ENCODE measurements around the gene POGLUT2. TPM values are rescaled to one million over a fixed set of nuclear protein-coding genes. Genes with fewer than 3 reads are reported as not detected.

POGLUT2 gene
- polyA plus RNA-seq, 1 donor (not counting 4 experiments of a cell fraction or from before 2014, with no cell fraction given), result 8.8 TPM

DNA sequence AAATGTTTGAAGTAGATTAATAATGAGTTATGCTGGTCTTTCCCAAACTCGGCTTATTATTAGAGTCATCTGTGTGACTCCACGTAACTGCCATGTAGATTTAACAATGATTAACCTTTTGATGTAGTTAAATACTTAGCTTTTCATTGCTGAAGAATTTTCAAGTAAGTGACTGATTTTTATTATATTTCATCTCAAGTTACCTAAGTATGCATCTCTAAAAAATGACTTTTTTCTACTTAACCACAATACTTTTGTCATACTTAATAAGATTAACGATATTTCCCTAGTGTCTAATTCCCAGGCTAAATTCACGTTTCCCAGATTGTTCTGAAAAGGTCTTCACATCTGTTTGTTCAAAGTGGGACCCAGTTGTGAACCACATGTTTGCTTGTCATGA, 17.9 kb upstream of the POGLUT2 start:
- no peak overlapping the region for H3K9ac ChIP-seq (ENCODE audit: control insufficient read depth, extremely low read depth, insufficient read depth, low read length)
- peaks cover 33% of the 10 kb centered on the region for H3K79me2 ChIP-seq (ENCODE audit: control insufficient read depth, insufficient read depth, low read length)
- dilution Hi-C loops (cut with MboI; ENCODE audit: extremely low pct_ligation_motif_present, low sequenced_read_pairs), result no loop called here
- H2AFZ ChIP-seq (ENCODE audit: control insufficient read depth, low read length), result no peak overlapping the region
- no peak overlapping the region for H3K4me2 ChIP-seq (ENCODE audit: control insufficient read depth, extremely low read depth, insufficient read depth, low read depth, low read length)
- H3K9me3 ChIP-seq (ENCODE audit: control insufficient read depth, low read depth, low read length), result no peaks in the 10 kb centered on the region
- H3K36me3 ChIP-seq (ENCODE audit: control insufficient read depth in 2 of 2, extremely low read depth in 1 of 2, insufficient read depth in 2 of 2, low read length in 2 of 2), result peaks cover 3% of the 10 kb centered on the region in 2 experiments
- no peaks in the 10 kb centered on the region for H3K9me1 ChIP-seq (ENCODE audit: control insufficient read depth, extremely low read depth, insufficient read depth, low read length)
- FAIRE-seq (no peak), DNase-seq (ENCODE audit: low read depth, low spot score) (no peak)
- H4K20me1 ChIP-seq (ENCODE audit: control insufficient read depth, extremely low read depth, insufficient read depth, low read length), result no peaks in the 10 kb centered on the region
- H3K4me3 ChIP-seq (ENCODE audit: control insufficient read depth in 2 of 3, extremely low read depth in 1 of 3, insufficient read depth in 2 of 3, low read depth in 1 of 3, low read length in 3 of 3), result no peak overlapping the region
- TF ChIP-seq, protein P1, sequence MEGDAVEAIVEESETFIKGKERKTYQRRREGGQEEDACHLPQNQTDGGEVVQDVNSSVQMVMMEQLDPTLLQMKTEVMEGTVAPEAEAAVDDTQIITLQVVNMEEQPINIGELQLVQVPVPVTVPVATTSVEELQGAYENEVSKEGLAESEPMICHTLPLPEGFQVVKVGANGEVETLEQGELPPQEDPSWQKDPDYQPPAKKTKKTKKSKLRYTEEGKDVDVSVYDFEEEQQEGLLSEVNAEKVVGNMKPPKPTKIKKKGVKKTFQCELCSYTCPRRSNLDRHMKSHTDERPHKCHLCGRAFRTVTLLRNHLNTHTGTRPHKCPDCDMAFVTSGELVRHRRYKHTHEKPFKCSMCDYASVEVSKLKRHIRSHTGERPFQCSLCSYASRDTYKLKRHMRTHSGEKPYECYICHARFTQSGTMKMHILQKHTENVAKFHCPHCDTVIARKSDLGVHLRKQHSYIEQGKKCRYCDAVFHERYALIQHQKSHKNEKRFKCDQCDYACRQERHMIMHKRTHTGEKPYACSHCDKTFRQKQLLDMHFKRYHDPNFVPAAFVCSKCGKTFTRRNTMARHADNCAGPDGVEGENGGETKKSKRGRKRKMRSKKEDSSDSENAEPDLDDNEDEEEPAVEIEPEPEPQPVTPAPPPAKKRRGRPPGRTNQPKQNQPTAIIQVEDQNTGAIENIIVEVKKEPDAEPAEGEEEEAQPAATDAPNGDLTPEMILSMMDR (optimal IDR thresholded peaks at IDR 0.05 in 1 of 3, IDR thresholded peaks at IDR 0.05 in 1 of 3, conservative IDR thresholded peaks at IDR 0.05 in 1 of 3; ENCODE audit: extremely low read depth in 1 of 3, insufficient read depth in 2 of 3, low read length in 3 of 3), result no peak
- TF ChIP-seq EZH2 (IDR thresholded peaks at IDR 0.05; ENCODE audit: low read length), result no peak
- H3K4me1 ChIP-seq (ENCODE audit: control insufficient read depth, extremely low read depth, insufficient read depth, low read length), result peaks cover 6% of the 10 kb centered on the region
- no peaks in the 10 kb centered on the region for H3K27me3 ChIP-seq (ENCODE audit: control insufficient read depth, extremely low read depth, insufficient read depth, low read length)
- H3K27ac ChIP-seq (ENCODE audit: control insufficient read depth, insufficient read depth, low read length), result no peak overlapping the region

DNA sequence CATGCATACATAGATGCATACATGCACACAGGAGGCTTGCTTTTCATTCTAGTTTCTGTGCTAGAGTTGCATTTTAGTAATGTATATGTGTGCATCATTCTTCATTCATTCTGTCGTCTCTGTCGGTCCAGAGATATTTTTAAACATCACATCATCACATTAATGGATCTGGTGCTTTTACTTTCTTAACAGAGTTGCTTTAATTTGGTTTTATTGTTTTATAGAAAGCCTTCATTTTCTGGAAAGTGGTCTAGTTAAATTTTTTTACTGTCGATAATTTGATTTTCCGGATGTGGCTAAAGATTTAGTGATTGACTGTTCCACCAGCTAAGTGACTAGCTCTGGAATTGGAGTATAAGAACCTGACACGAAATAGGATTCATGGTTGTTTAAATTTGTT, 17.0 kb upstream of the POGLUT2 start:
- H3K36me3 ChIP-seq (ENCODE audit: control insufficient read depth in 2 of 2, extremely low read depth in 1 of 2, insufficient read depth in 2 of 2, low read length in 2 of 2), result peaks cover 3% of the 10 kb centered on the region in 2 experiments
- H3K79me2 ChIP-seq (ENCODE audit: control insufficient read depth, insufficient read depth, low read length), result peaks cover 35% of the 10 kb centered on the region
- H4K20me1 ChIP-seq (ENCODE audit: control insufficient read depth, extremely low read depth, insufficient read depth, low read length), result no peaks in the 10 kb centered on the region
- H3K9ac ChIP-seq (ENCODE audit: control insufficient read depth, extremely low read depth, insufficient read depth, low read length), result no peak overlapping the region
- no peak for DNase-seq (ENCODE audit: low read depth, low spot score)
- no peaks in the 10 kb centered on the region for H3K27me3 ChIP-seq (ENCODE audit: control insufficient read depth, extremely low read depth, insufficient read depth, low read length)
- no peaks in the 10 kb centered on the region for H3K9me1 ChIP-seq (ENCODE audit: control insufficient read depth, extremely low read depth, insufficient read depth, low read length)
- no peak for TF ChIP-seq EZH2 (IDR thresholded peaks at IDR 0.05; ENCODE audit: low read length)
- TF ChIP-seq, protein P1 (optimal IDR thresholded peaks at IDR 0.05 in 1 of 3, IDR thresholded peaks at IDR 0.05 in 1 of 3, conservative IDR thresholded peaks at IDR 0.05 in 1 of 3; ENCODE audit: extremely low read depth in 1 of 3, insufficient read depth in 2 of 3, low read length in 3 of 3), result no peak
- no peak overlapping the region for H3K4me2 ChIP-seq (ENCODE audit: control insufficient read depth, extremely low read depth, insufficient read depth, low read depth, low read length)
- no peak overlapping the region for H3K4me3 ChIP-seq (ENCODE audit: control insufficient read depth in 2 of 3, extremely low read depth in 1 of 3, insufficient read depth in 2 of 3, low read depth in 1 of 3, low read length in 3 of 3)
- H3K9me3 ChIP-seq (ENCODE audit: control insufficient read depth, low read depth, low read length), result no peaks in the 10 kb centered on the region
- no peak overlapping the region for H3K27ac ChIP-seq (ENCODE audit: control insufficient read depth, insufficient read depth, low read length)
- dilution Hi-C loops (cut with MboI; ENCODE audit: extremely low pct_ligation_motif_present, low sequenced_read_pairs), result no loop called here
- H3K4me1 ChIP-seq (ENCODE audit: control insufficient read depth, extremely low read depth, insufficient read depth, low read length), result peaks cover 6% of the 10 kb centered on the region
- FAIRE-seq, result no peak
- no peak overlapping the region for H2AFZ ChIP-seq (ENCODE audit: control insufficient read depth, low read length)

Data from keratinocyte (primary cell).